IMR-90 (cell line): ENCODE measurements around the gene PRODH2. TPM values are rescaled to one million over a fixed set of nuclear protein-coding genes. Genes with fewer than 3 reads are reported as not detected.

Experiments
- ATAC-seq: fragments of 200-7000 bp; cut with Tn5 transposase; 2 replicates; pipeline ENCODE4 v1.9.1; 2020; ENCODE audit warnings: low read depth, mild to moderate bottlenecking, moderate library complexity
- BruUV-seq: library from RNA; stranded (reverse); fragments of 400-500 nt; replicated peaks from 2 replicates; lab custom pipeline; 2021; lab: Mats Ljungman, UMichigan
- CTCF ChIA-PET: fragments of 300-600 bp; formaldehyde crosslinking; extraction: SDS; loops from one replicate; lab custom pipeline; 2021; ENCODE audit warnings: antibody characterized with exemption; lab: Yijun Ruan, JAX
- POLR2A ChIA-PET: fragments of 300-600 bp; sonication (Branson Sonifier 250); formaldehyde crosslinking; loops from one replicate; lab custom pipeline; 2022; ENCODE audit warnings: antibody characterized with exemption; ENCODE audit not compliant: unreplicated experiment; lab: Charles Lee
- DNase-seq: peaks from one replicate; pipeline ENCODE4 v3.0.0; 2013
- H2AFZ ChIP-seq: replicated peaks from 2 replicates; pipeline ENCODE3; 2013; ENCODE audit warnings: low read length, mild to moderate bottlenecking; ENCODE audit not compliant: poor library complexity
- H2AK5ac ChIP-seq: 2 replicates; pipeline ENCODE4 v1.6.1; 2013; ENCODE audit warnings: low read depth, low read length, inconsistent platforms
- H2AK9ac ChIP-seq: replicated peaks from 2 replicates; pipeline ENCODE3; 2013; ENCODE audit warnings: mild to moderate bottlenecking, low read depth, low read length, moderate library complexity; ENCODE audit not compliant: poor library complexity
- H2BK120ac ChIP-seq: 2 replicates; pipeline ENCODE4 v1.6.1; 2013; ENCODE audit warnings: low read depth, low read length, inconsistent platforms
- H2BK15ac ChIP-seq: 3 replicates; pipeline ENCODE4 v1.6.1; 2013; ENCODE audit warnings: low read depth, low read length, inconsistent platforms
- H2BK20ac ChIP-seq: 2 replicates; pipeline ENCODE4 v1.6.1; 2013; ENCODE audit warnings: low read depth, mild to moderate bottlenecking, inconsistent platforms, low read length, moderate library complexity
- H2BK5ac ChIP-seq: 2 replicates; pipeline ENCODE4 v1.6.1; 2013; ENCODE audit warnings: mild to moderate bottlenecking, low read depth, low read length, inconsistent platforms; ENCODE audit not compliant: poor library complexity, severe bottlenecking
- H3K14ac ChIP-seq: replicated peaks from 2 replicates; pipeline ENCODE4 v1.6.1; 2013; ENCODE audit warnings: low read depth, low read length, inconsistent platforms
- H3K18ac ChIP-seq: 2 replicates; pipeline ENCODE4 v1.6.1; 2013; ENCODE audit warnings: low read depth, low read length, control low read depth
- H3K23ac ChIP-seq: 2 replicates; pipeline ENCODE4 v1.6.1; 2013; ENCODE audit warnings: low read depth, low read length, inconsistent platforms
- H3K27ac ChIP-seq: 2 replicates; pipeline ENCODE4 v1.5.1; 2013; ENCODE audit warnings: mild to moderate bottlenecking, control low read depth, low read length; ENCODE audit not compliant: insufficient read depth
- H3K27me3 ChIP-seq: 2 replicates; pipeline ENCODE4 v1.6.1; 2013; ENCODE audit warnings: low read length; ENCODE audit not compliant: control insufficient read depth, insufficient read depth
- H3K36me3 ChIP-seq: 2 replicates; pipeline ENCODE4 v1.6.1; 2013; ENCODE audit warnings: low read length, mixed read lengths; ENCODE audit not compliant: control insufficient read depth, insufficient read depth
- H3K4ac ChIP-seq: 2 replicates; pipeline ENCODE4 v1.6.1; 2013; ENCODE audit warnings: low read depth, low read length, inconsistent platforms
- H3K4me1 ChIP-seq: 2 replicates; pipeline ENCODE4 v1.6.1; 2013; ENCODE audit warnings: low read length, mixed read lengths; ENCODE audit not compliant: control insufficient read depth, insufficient read depth
- H3K4me2 ChIP-seq: 2 replicates; pipeline ENCODE4 v1.6.1; 2013; ENCODE audit warnings: low read depth, mild to moderate bottlenecking, control low read depth, low read length, moderate library complexity
- H3K4me3 ChIP-seq: 2 replicates; pipeline ENCODE4 v1.5.1; 2013; ENCODE audit warnings: low read depth, mild to moderate bottlenecking, control low read depth, low read length, moderate library complexity; ENCODE audit not compliant: insufficient read depth
- H3K56ac ChIP-seq: 2 replicates; pipeline ENCODE4 v1.6.1; 2013; ENCODE audit warnings: low read length, inconsistent platforms; ENCODE audit not compliant: insufficient read depth; ENCODE audit errors: extremely low read depth
- H3K79me1 ChIP-seq, 2 experiments: 2 replicates each; pipeline ENCODE4 v1.6.1; 2013; ENCODE audit warnings: low read length in 2 of 2, inconsistent platforms in 1 of 2, low read depth in 1 of 2
- H3K9ac ChIP-seq: 2 replicates; pipeline ENCODE4 v1.6.1; 2013; ENCODE audit warnings: low read depth, low read length, control low read depth
- H3K9me1 ChIP-seq: 2 replicates; pipeline ENCODE4 v1.6.1; 2013; ENCODE audit warnings: low read length, inconsistent platforms; ENCODE audit not compliant: insufficient read depth
- H3K9me3 ChIP-seq: 2 replicates; pipeline ENCODE4 v1.6.1; 2013; ENCODE audit warnings: low read length; ENCODE audit not compliant: control insufficient read depth, insufficient read depth
- H4K20me1 ChIP-seq: 2 replicates; pipeline ENCODE4 v1.6.1; 2013; ENCODE audit warnings: low read length, inconsistent platforms; ENCODE audit not compliant: insufficient read depth
- H4K5ac ChIP-seq: 2 replicates; pipeline ENCODE4 v1.6.1; 2013; ENCODE audit warnings: mild to moderate bottlenecking, low read depth, low read length, control low read depth
- H4K8ac ChIP-seq, 2 experiments: 2 replicates each; pipeline ENCODE4 v1.6.1; 2013; ENCODE audit warnings: low read depth in 2 of 2, low read length in 2 of 2, control low read depth in 1 of 2, inconsistent platforms in 1 of 2
- H4K91ac ChIP-seq: 2 replicates; pipeline ENCODE4 v1.6.1; 2013; ENCODE audit warnings: low read depth, low read length, inconsistent platforms; ENCODE audit not compliant: insufficient read depth
- BHLHE40 ChIP-seq: fragments of 150-350 bp; IDR thresholded peaks from 2 replicates; pipeline ENCODE4 v1.6.1; 2016; ENCODE audit warnings: mild to moderate bottlenecking, low read depth, low read length
- CEBPB ChIP-seq: IDR thresholded peaks from 2 replicates; pipeline ENCODE4 v1.6.1; 2012; ENCODE audit warnings: low read depth, low read length, improper control_type of control experiment
- CHD1 ChIP-seq: IDR thresholded peaks from 2 replicates; pipeline ENCODE4 v1.6.1; 2012; ENCODE audit warnings: low read depth, low read length, improper control_type of control experiment
- ELK1 ChIP-seq: fragments of 150-350 bp; IDR thresholded peaks from 2 replicates; pipeline ENCODE4 v1.6.1; 2016; ENCODE audit warnings: low read depth, mild to moderate bottlenecking, low read length, moderate library complexity, borderline replicate concordance
- FOS ChIP-seq: fragments of 150-350 bp; IDR thresholded peaks from 2 replicates; pipeline ENCODE4 v1.6.1; 2016; ENCODE audit warnings: low read depth, low read length
- MAFK ChIP-seq: IDR thresholded peaks from 2 replicates; pipeline ENCODE4 v1.6.1; 2012; ENCODE audit warnings: low read depth, low read length, improper control_type of control experiment
- MAZ ChIP-seq: IDR thresholded peaks from 2 replicates; pipeline ENCODE4 v1.6.1; 2012; ENCODE audit warnings: low read depth, mild to moderate bottlenecking, low read length, improper control_type of control experiment, moderate library complexity, borderline replicate concordance
- MXI1 ChIP-seq: IDR thresholded peaks from 2 replicates; pipeline ENCODE4 v1.6.1; 2012; ENCODE audit warnings: low read depth, mild to moderate bottlenecking, low read length, moderate library complexity, borderline replicate concordance
- NFE2L2 ChIP-seq: fragments of 150-350 bp; IDR thresholded peaks from 2 replicates; pipeline ENCODE4 v1.6.1; 2016; ENCODE audit warnings: low read depth, mild to moderate bottlenecking, low read length
- POLR2A ChIP-seq: IDR thresholded peaks from 2 replicates; pipeline ENCODE4 v1.6.1; 2012; ENCODE audit warnings: mild to moderate bottlenecking, low read depth, low read length
- RAD21 ChIP-seq: IDR thresholded peaks from 2 replicates; pipeline ENCODE4 v1.6.1; 2012; ENCODE audit warnings: low read length, improper control_type of control experiment
- RCOR1 ChIP-seq: IDR thresholded peaks from 2 replicates; pipeline ENCODE4 v1.6.1; 2012; ENCODE audit warnings: mild to moderate bottlenecking, low read length, improper control_type of control experiment; ENCODE audit not compliant: insufficient replicate concordance
- RFX5 ChIP-seq: IDR thresholded peaks from 2 replicates; pipeline ENCODE4 v1.8.0; 2012; ENCODE audit warnings: low read depth, mild to moderate bottlenecking, low read length, moderate library complexity
- SMC3 ChIP-seq: fragments of 150-350 bp; IDR thresholded peaks from 2 replicates; pipeline ENCODE4 v1.6.1; 2016; ENCODE audit warnings: low read depth, mild to moderate bottlenecking, antibody characterized with exemption, low read length, moderate library complexity
- USF2 ChIP-seq: fragments of 150-350 bp; IDR thresholded peaks from 2 replicates; pipeline ENCODE4 v1.6.1; 2017; ENCODE audit warnings: mild to moderate bottlenecking, antibody characterized with exemption, low read length, low read depth
- WGBS, 2 experiments: methylation state at CpG; one replicate each; pipeline versions ENCODE4 v1.1.5 to v1.1.7; 2013; ENCODE audit warnings: missing lambda C conversion rate in 2 of 2; ENCODE audit not compliant: insufficient read length in 1 of 2; ENCODE audit errors: extremely low coverage in 2 of 2; 5-methylcytosine and 5-hydroxymethylcytosine counted together
- dilution Hi-C: fragments of 300-500 bp; cut with HindIII; formaldehyde crosslinking; loops from one replicate; pipeline ENCODE4 v1.14.3; 2018; ENCODE audit warnings: low sequenced_read_pairs; ENCODE audit not compliant: unreplicated experiment
- in situ Hi-C: fragments of 300-500 bp; cut with MboI; formaldehyde crosslinking; loops from 3 replicates; pipeline ENCODE4 v1.14.3; 2019; ENCODE audit warnings: low sequenced_read_pairs, inconsistent platforms, mixed read lengths
- intact Hi-C: fragments of 100-400 bp; cut with micrococcal nuclease; formaldehyde crosslinking; loops from 2 replicates; pipeline ENCODE4 v1.10.0; 2022
- polyA plus RNA-seq, 3 experiments: library from polyadenylated mRNA; depleted of rRNA; stranded (reverse); fragments of >200 nt; gene quantifications; 2 replicates each; pipeline ENCODE4 v1.2.3, GENCODE V29; 2012; ENCODE audit warnings: low replicate concordance in 1 of 3
- total RNA-seq: library from RNA; depleted of rRNA; stranded (reverse); fragments of >200 nt; gene quantifications from 2 replicates; pipeline ENCODE4 v1.2.3, GENCODE V29; 2012

PRODH2 gene
- total and polyA plus RNA-seq, 2 of the 4 experiments (the other 2 are of a cell fraction) = not detected

- Histone ChIP-seq H2BK20ac (no peak overlapping the region), H3K4me2 (no peak overlapping the region), H4K5ac (no peak overlapping the region), H3K23ac (no peak overlapping the region), H2BK5ac (no peak overlapping the region), H3K4ac (no peak overlapping the region), H4K91ac (no peak overlapping the region), H3K9ac (no peak overlapping the region), H3K14ac (no peak overlapping the region), H3K36me3 (no peaks in the 10 kb centered on the region), H3K18ac (no peak overlapping the region), H4K8ac (no peak overlapping the region), H3K79me1 (no peaks in the 10 kb centered on the region), H3K9me1 (no peaks in the 10 kb centered on the region), H3K27ac (no peak overlapping the region), H2AFZ (no peak overlapping the region), H2BK120ac (no peak overlapping the region), H3K4me3 (no peak overlapping the region), H2AK9ac (no peak overlapping the region), H3K4me1 (no peaks in the 10 kb centered on the region), H3K27me3 (peaks cover 17% of the 10 kb centered on the region), H2BK15ac (no peak overlapping the region), H4K20me1 (no peaks in the 10 kb centered on the region), H3K56ac (no peak overlapping the region), H2AK5ac (no peak overlapping the region), H3K9me3 (no peaks in the 10 kb centered on the region)
- no peak for ATAC-seq
- POLR2A ChIA-PET = no interaction called here
- BruUV-seq = no TSS peak
- no peak for DNase-seq
- TF ChIP-seq SMC3 = no peak
- TF ChIP-seq FOS = no peak
- TF ChIP-seq MAFK = no peak
- TF ChIP-seq ELK1 = no peak
- TF ChIP-seq BHLHE40 = no peak
- TF ChIP-seq NFE2L2 = no peak
- no peak for TF ChIP-seq CHD1
- no peak for TF ChIP-seq RFX5
- TF ChIP-seq POLR2A = no peak
- no peak for TF ChIP-seq MXI1
- no peak for TF ChIP-seq RAD21
- TF ChIP-seq RCOR1 = no peak
- TF ChIP-seq CEBPB = no peak
- no peak for TF ChIP-seq USF2
- no peak for TF ChIP-seq MAZ
- dilution Hi-C loops = no loop called here
- 66% methylated on average over 10 of the region's 18 CpGs; no CpG with 5 or more reads in 1 of the 2 experiments for WGBS, 2 experiments
- CTCF ChIA-PET = no interaction called here
- intact Hi-C loops = no loop called here
- in situ Hi-C loops = no loop called here
Observed at GRCh38 chr19:35830986-35831385, 18.3 kb upstream of the PRODH2 start.
